Esophagus (tissue), 2 donors: Measurements from ENCODE around the gene AMPD3. TPM values are rescaled to one million over a fixed set of nuclear protein-coding genes. Genes with fewer than 3 reads are reported as not detected.

ENCODE experiments used
- H3K27ac ChIP-seq, 2 donors: one replicate each; pipeline ENCODE4 v1.5.1; 2013; ENCODE audit warnings: low read depth in 2 of 2, mild to moderate bottlenecking in 2 of 2, inconsistent platforms in 1 of 2, low read length in 1 of 2, moderate library complexity in 1 of 2
- H3K27me3 ChIP-seq, 2 donors: one replicate each; pipeline ENCODE4 v1.6.1; 2013; ENCODE audit warnings: low read length in 2 of 2, control low read depth in 1 of 2, mild to moderate bottlenecking in 1 of 2; ENCODE audit not compliant: insufficient read depth in 2 of 2, control insufficient read depth in 1 of 2
- H3K36me3 ChIP-seq, 2 donors: one replicate each; pipeline ENCODE4 v1.6.1; 2013; ENCODE audit warnings: low read length in 1 of 2; ENCODE audit not compliant: control insufficient read depth in 2 of 2, insufficient read depth in 2 of 2
- H3K4me1 ChIP-seq, 2 donors: one replicate each; pipeline ENCODE4 v1.6.1; 2013; ENCODE audit warnings: low read length in 1 of 2; ENCODE audit not compliant: control insufficient read depth in 2 of 2, insufficient read depth in 2 of 2
- H3K4me3 ChIP-seq, 2 donors: one replicate each; pipeline ENCODE4 v1.5.1; 2013; ENCODE audit warnings: low read length in 2 of 2, mild to moderate bottlenecking in 2 of 2, low read depth in 1 of 2, moderate library complexity in 1 of 2
- H3K9me3 ChIP-seq, 2 donors: one replicate each; pipeline ENCODE4 v1.6.1; 2013; ENCODE audit warnings: mild to moderate bottlenecking in 2 of 2, low read depth in 1 of 2, low read length in 1 of 2, moderate library complexity in 1 of 2; ENCODE audit not compliant: control insufficient read depth in 2 of 2, insufficient read depth in 1 of 2
- WGBS, 2 donors: extraction: QIAGEN DNeasy Blood & Tissue Kit; methylation state at CpG; one replicate each; pipeline ENCODE4 v1.1.7; 2013; 5-methylcytosine and 5-hydroxymethylcytosine counted together
- polyA plus RNA-seq, 2 donors: library from polyadenylated mRNA; stranded (reverse); fragments of 200-250 nt; gene quantifications; one replicate each; pipeline ENCODE4 v1.2.3, GENCODE V29; 2013
- donor health status: healthy with polysubstance abuse.
- donor health status: Bipolar disorder and iron deficiency.

Gene AMPD3
- polyA plus RNA-seq, 2 donors = 4.3 to 11.9 TPM

DNA sequence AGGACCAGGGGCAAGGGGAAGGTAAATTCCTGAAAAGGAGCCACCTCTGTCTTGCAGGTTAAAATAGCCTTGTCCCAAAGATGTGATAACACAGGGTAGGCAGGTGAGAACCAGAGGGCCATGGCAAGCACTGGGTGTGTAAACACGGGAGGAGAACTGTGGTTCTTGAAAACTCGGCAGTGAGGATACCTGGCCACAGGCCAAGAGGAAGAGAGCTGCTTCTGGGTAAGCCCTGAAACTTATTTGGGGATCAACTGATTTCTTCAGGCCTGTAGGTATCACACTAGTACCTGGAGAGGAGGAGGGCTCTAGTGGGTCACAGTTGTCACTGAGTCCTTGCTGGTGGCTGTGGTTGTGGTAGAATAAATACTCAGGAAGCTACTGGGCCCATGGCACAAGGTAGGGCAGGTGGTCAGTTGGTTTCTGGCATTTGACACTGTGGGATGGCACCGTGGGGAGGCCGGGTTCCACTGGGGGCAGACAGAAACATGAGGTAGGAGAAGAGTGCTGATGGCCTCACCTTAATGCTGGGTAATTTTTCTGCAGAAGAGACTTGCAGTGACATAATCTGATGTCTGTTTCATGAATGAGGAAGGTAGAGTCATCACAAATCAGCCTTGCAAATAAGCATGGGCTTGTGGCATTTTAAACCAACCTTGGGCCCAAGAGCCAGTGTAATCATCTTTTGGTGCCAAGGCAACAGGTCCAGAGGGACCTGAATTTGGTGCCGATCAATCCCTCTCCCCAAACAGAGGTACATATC is 22.0 kb downstream of the AMPD3 start:
- peaks cover 0 to 8% of the 10 kb centered on the region in 2 donors for H3K36me3 ChIP-seq
- 68 to 74% methylated on average over 5 of the region's 5 CpGs for WGBS, 2 donors
- H3K27ac ChIP-seq = no peak overlapping the region
- H3K4me3 ChIP-seq = no peak overlapping the region
- H3K27me3 ChIP-seq = no peaks in the 10 kb centered on the region
- no peaks in the 10 kb centered on the region for H3K9me3 ChIP-seq
- H3K4me1 ChIP-seq = no peaks in the 10 kb centered on the region

DNA sequence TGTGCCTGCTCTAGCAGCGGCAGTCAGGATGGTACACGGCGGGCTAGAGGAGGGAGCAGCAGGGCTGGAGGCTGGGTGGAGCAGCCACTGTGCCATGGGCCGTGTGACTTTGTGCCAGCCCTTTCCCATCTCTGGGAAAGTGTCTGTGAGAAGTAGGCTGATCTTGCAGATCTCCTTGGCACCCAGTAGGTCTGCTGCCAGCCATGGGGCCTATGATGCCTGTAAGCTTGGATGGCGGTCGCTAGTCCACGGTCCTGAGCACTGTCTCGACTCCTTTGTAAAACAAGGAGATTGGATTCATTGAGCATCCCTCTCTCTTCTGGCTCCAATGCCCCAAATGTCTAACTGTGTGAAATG is 22.6 kb downstream of the AMPD3 start:
- 95 to 98% methylated on average over 8 of the region's 8 CpGs for WGBS, 2 donors
- H3K4me1 ChIP-seq = no peaks in the 10 kb centered on the region
- H3K27ac ChIP-seq = no peak overlapping the region
- H3K4me3 ChIP-seq = no peak overlapping the region
- peaks cover 0 to 8% of the 10 kb centered on the region in 2 donors for H3K36me3 ChIP-seq
- no peaks in the 10 kb centered on the region for H3K9me3 ChIP-seq
- no peaks in the 10 kb centered on the region for H3K27me3 ChIP-seq

GRCh38 chr11:10478066-10478465 is 23.0 kb downstream of the AMPD3 start:
- no peak overlapping the region for H3K27ac ChIP-seq
- H3K27me3 ChIP-seq = no peaks in the 10 kb centered on the region
- no peaks in the 10 kb centered on the region for H3K9me3 ChIP-seq
- no peaks in the 10 kb centered on the region for H3K4me1 ChIP-seq
- no peak overlapping the region for H3K4me3 ChIP-seq
- peaks cover 0 to 8% of the 10 kb centered on the region in 2 donors for H3K36me3 ChIP-seq
- 81% methylated on average over 3 of the region's 3 CpGs for WGBS, 2 donors

- no peaks in the 10 kb centered on the region for H3K9me3 ChIP-seq
- no peak overlapping the region for H3K27ac ChIP-seq
- no peaks in the 10 kb centered on the region for H3K4me1 ChIP-seq
- H3K36me3 ChIP-seq = peaks cover 0 to 8% of the 10 kb centered on the region in 2 donors
- H3K27me3 ChIP-seq = no peaks in the 10 kb centered on the region
- 80 to 81% methylated on average over 16 of the region's 16 CpGs for WGBS, 2 donors
- H3K4me3 ChIP-seq = no peak overlapping the region
These were observed 23.8 kb downstream of the AMPD3 start for GRCh38 chr11:10478574-10479550.

DNA sequence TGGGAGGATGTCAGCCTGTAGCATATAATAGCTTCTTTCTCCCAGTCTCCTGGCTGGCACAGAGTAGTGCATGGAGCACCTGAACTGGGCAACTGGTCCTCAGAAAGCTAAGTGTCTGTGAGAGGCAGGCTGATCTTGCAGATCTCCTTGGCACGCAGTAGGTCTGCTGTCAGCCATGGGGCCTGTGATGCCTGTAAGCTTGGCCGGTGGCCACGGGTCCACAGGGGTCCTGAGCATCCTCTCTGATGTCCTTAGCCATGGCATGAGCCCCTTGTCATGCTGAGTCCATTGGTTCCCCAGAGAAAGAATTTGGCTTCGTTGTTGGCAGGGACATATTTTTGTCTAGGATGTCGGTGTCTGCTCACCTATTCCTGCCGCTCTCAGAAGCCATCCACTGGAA is 25.0 kb downstream of the AMPD3 start:
- 90 to 95% methylated on average over 6 of the region's 6 CpGs for WGBS, 2 donors

DNA sequence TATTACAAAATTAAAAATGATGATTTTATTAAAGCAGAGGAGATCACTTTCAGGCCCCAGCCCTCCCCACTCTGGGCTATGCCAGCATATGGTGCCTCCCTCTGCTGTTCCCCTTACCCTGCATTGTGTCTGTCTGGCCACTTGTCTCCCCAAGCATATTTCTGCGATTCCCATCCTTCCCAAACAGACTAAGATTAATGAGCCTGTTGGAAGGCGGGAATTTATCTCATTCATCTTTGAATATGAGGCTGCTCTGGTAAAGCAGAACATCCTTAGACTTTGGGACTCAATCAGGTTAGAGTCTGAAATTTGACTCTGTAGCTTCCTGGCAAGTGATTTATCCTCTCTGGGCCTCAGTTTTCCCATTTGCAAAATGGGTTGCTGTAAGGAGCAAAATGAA is 25.7 kb downstream of the AMPD3 start:
- Histone ChIP-seq H3K36me3 (peaks cover 0 to 16% of the 10 kb centered on the region in 2 donors), H3K4me3 (no peak overlapping the region), H3K4me1 (no peaks in the 10 kb centered on the region), H3K27me3 (no peaks in the 10 kb centered on the region), H3K27ac (no peak overlapping the region), H3K9me3 (no peaks in the 10 kb centered on the region)
- 74 to 86% methylated on average over 2 of the region's 2 CpGs for WGBS, 2 donors

More for the DNA sequence above, 25.0 kb downstream of the AMPD3 start:
- H3K4me3 ChIP-seq = no peak overlapping the region
- no peaks in the 10 kb centered on the region for H3K27me3 ChIP-seq
- H3K4me1 ChIP-seq = no peaks in the 10 kb centered on the region
- peaks cover 0 to 12% of the 10 kb centered on the region in 2 donors for H3K36me3 ChIP-seq
- H3K27ac ChIP-seq = no peak overlapping the region
- no peaks in the 10 kb centered on the region for H3K9me3 ChIP-seq

GRCh38 chr11:10481560-10482349 is 26.7 kb downstream of the AMPD3 start:
- 92 to 95% methylated on average over 16 of the region's 16 CpGs for WGBS, 2 donors
- Histone ChIP-seq H3K4me3 (no peak overlapping the region), H3K27ac (no peak overlapping the region), H3K4me1 (no peaks in the 10 kb centered on the region), H3K9me3 (no peaks in the 10 kb centered on the region), H3K27me3 (no peaks in the 10 kb centered on the region), H3K36me3 (peaks cover 0 to 18% of the 10 kb centered on the region in 2 donors)

DNA sequence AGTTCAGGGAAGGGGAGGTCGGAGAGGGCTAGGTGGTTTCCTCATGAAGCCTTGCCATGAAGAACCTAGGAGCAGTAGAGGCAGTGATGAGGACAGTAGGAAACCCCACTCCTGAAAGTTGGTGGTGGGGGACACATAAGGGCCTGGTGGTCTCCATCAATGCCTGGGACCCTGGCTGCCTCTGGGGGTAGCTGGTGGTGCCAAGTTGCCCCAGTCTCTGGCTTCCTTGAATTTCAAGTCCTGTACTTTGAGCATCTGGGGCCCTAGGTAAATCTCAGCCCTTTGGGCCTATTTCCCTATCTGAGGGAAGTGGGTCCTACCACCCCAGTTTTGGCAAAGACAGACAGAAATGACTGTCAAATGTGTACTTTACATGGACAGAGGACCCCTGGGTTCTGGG is 28.1 kb downstream of the AMPD3 start:
- no peaks in the 10 kb centered on the region for H3K27me3 ChIP-seq
- H3K27ac ChIP-seq = no peak overlapping the region
- no peaks in the 10 kb centered on the region for H3K9me3 ChIP-seq
- H3K4me1 ChIP-seq = peaks cover 0 to 3% of the 10 kb centered on the region in 2 donors
- peaks cover 0 to 20% of the 10 kb centered on the region in 2 donors for H3K36me3 ChIP-seq
- WGBS, 2 donors = 95 to 96% methylated on average over 1 of the region's 1 CpG
- no peak overlapping the region for H3K4me3 ChIP-seq

DNA sequence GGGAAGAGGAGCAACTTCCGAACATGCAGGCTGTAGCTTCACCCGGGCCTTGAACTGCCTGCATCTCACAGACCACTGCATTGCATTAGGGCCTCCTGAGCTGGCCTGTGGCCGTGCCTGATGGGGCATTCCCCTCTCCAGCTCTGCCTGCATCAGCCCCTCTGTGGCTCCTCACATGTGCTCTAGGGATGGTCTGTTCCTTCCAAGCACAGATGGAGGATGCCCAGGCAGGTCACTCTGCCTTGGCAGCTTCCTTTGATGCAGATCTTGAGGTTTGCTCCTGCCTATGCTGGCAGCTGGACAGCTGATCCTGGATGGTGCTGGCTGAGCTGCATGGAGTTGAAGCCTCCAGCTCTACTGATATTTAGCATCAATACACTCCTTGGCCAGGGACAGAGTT is 28.5 kb downstream of the AMPD3 start:
- H3K9me3 ChIP-seq = no peaks in the 10 kb centered on the region
- no peak overlapping the region for H3K27ac ChIP-seq
- peaks cover 0 to 6% of the 10 kb centered on the region in 2 donors for H3K4me1 ChIP-seq
- H3K36me3 ChIP-seq = peaks cover 0 to 20% of the 10 kb centered on the region in 2 donors
- 61 to 76% methylated on average over 3 of the region's 3 CpGs for WGBS, 2 donors
- no peaks in the 10 kb centered on the region for H3K27me3 ChIP-seq
- no peak overlapping the region for H3K4me3 ChIP-seq
